Thyroid gland (tissue), 4 donors: ENCODE data around the gene SERINC1.
A peak's percentile ranks its signal among the peaks of the same experiment; 100 is the strongest.

Experiments used
- POLR2A ChIP-seq, 2 donors: fragments of 450-650 bp; IDR thresholded peaks; one replicate each; pipeline ENCODE4 v1.6.1; 2017; ENCODE audit warnings: antibody characterized with exemption in 2 of 2, mild to moderate bottlenecking in 2 of 2, moderate library complexity in 1 of 2
- TF ChIP-seq, protein P1 (sequence below), 6 experiments: fragments of 200-600 bp in 3 of 6; fragments of 450-650 bp in 3 of 6; sonication (generic) in 3 of 6; IDR thresholded peaks; one replicate each; pipeline ENCODE4 v1.5.1; 2016 to 2019; ENCODE audit warnings: antibody characterized with exemption in 6 of 6, mild to moderate bottlenecking in 2 of 6, inconsistent platforms in 1 of 6, moderate library complexity in 1 of 6

GRCh38 chr6:122399348-122400120 lies 72.1 kb downstream of the SERINC1 start, which contains the start of gene HSF2:
- TF ChIP-seq, protein P1, sequence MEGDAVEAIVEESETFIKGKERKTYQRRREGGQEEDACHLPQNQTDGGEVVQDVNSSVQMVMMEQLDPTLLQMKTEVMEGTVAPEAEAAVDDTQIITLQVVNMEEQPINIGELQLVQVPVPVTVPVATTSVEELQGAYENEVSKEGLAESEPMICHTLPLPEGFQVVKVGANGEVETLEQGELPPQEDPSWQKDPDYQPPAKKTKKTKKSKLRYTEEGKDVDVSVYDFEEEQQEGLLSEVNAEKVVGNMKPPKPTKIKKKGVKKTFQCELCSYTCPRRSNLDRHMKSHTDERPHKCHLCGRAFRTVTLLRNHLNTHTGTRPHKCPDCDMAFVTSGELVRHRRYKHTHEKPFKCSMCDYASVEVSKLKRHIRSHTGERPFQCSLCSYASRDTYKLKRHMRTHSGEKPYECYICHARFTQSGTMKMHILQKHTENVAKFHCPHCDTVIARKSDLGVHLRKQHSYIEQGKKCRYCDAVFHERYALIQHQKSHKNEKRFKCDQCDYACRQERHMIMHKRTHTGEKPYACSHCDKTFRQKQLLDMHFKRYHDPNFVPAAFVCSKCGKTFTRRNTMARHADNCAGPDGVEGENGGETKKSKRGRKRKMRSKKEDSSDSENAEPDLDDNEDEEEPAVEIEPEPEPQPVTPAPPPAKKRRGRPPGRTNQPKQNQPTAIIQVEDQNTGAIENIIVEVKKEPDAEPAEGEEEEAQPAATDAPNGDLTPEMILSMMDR (IDR thresholded peaks at IDR 0.05): peak in 3 of 6 experiments; percentile 0 to 25 (median 9)
- TF ChIP-seq POLR2A (IDR thresholded peaks at IDR 0.05): peak in 1 of 2 donors; percentile 68
